UCSD-AML1 (cell line): ENCODE results near the gene CNTN2.

Experiments used
- DNase-seq: peaks from one replicate; lab custom pipeline; 2025; ENCODE audit not compliant: unreplicated experiment; lab: John Stamatoyannopoulos, UW

CNTN2 gene, protein sequence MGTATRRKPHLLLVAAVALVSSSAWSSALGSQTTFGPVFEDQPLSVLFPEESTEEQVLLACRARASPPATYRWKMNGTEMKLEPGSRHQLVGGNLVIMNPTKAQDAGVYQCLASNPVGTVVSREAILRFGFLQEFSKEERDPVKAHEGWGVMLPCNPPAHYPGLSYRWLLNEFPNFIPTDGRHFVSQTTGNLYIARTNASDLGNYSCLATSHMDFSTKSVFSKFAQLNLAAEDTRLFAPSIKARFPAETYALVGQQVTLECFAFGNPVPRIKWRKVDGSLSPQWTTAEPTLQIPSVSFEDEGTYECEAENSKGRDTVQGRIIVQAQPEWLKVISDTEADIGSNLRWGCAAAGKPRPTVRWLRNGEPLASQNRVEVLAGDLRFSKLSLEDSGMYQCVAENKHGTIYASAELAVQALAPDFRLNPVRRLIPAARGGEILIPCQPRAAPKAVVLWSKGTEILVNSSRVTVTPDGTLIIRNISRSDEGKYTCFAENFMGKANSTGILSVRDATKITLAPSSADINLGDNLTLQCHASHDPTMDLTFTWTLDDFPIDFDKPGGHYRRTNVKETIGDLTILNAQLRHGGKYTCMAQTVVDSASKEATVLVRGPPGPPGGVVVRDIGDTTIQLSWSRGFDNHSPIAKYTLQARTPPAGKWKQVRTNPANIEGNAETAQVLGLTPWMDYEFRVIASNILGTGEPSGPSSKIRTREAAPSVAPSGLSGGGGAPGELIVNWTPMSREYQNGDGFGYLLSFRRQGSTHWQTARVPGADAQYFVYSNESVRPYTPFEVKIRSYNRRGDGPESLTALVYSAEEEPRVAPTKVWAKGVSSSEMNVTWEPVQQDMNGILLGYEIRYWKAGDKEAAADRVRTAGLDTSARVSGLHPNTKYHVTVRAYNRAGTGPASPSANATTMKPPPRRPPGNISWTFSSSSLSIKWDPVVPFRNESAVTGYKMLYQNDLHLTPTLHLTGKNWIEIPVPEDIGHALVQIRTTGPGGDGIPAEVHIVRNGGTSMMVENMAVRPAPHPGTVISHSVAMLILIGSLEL

DNA sequence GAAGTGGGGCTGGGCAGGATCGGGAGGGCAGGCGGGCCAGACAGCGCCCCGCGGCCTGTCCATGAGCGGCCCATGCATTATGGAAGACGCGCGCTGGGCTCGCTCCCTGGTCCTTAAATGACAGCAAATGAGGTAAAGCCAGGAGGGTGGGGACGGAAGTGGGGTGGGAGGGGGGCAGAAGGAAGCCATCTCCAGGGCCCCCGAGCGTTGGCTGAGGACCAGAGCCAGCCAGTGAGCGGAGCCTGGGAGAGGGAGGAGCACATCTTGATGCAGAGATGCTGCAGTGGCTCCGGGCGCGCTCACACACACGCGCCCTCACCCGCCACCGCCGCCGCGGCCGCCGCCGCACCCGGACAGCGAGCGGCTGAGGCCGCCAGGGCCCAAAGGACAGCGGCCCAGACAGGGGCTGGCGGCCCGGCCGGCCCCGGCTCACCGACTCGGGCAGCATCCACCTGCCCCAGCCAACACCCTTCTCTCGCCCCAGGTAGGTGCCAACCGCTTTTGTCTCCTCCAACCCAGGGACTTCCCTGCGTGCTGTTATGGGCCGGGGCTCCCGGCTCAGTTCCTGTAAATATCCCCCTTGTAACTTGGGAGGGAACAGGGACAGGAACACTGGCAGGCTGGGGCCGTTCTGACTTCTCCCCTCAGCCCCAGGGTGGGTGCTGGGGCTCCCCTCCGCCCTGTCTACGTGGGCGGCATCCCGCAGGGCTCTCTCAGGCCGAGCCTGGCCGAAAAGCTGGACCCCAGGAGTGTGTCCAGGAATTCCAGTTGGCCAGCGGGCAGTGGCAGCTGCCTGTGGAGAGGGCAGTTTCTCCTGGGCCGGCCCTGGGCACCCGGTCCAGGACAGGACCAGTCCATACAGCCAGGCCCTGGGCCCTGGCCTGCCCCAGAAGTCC lies at the start of gene CNTN2:
Gene CNTN2 (plus strand): TSS at position 302 of the 896 bp plus-strand sequence. CDS start 9,974 bp downstream, outside the sequence.
- DNase-seq: no peak

DNA sequence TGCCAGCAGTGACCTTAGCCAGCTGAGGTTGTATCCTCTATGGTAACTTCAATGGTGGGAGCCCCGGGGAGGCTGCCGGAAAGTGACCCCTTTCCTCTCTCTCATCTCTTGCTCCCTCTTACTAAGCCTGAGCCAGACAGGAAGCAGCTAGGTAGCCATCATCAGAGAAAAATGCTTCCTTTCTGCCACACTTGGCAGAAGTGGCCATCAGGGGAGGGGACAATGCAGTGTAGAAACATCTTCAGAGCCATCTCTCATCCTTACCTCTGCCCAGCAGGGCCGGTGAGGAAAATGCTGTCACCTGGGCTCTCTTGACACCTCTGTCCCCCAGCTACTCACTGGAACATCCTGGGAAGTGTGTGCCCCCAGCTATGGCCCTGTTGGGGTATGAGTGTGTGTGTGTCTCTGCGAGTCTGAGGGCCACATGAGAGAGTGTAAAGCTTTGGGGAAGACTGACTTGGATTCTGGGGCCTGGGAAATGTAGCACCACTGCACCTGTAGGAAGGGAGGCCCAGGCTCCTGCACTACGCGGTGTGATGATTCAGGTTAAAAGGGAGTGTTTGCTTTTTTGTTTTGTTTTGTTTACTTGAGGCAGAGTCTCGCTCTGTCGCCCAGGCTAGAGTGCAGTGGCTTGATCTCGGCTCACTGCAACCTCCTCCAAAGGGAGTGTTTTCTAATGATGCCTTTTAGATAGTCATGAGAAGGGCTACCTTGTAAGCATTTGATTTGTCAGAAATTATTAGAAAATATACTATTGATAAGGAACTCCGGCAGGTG lies 48.7 kb upstream of the CNTN2 start:
- no peak for DNase-seq

DNA sequence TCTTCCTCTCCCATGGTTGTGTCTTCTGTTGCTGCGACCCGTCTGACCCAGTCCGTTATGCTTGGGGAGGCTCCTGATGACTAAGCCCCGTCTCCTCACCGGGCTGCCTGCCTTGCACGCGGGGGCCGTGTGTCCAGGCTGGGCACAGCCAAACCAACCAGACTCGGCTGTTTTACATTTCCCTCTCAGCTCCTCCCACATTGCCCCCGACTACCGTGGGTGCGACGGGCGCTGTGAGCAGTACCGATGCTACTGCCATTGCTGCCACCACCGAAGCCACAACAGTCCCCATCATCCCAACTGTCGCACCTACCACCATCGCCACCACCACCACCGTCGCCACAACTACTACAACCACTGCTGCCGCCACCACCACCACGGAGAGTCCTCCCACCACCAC lies 46.0 kb upstream of the CNTN2 start:
- no peak for DNase-seq

DNA sequence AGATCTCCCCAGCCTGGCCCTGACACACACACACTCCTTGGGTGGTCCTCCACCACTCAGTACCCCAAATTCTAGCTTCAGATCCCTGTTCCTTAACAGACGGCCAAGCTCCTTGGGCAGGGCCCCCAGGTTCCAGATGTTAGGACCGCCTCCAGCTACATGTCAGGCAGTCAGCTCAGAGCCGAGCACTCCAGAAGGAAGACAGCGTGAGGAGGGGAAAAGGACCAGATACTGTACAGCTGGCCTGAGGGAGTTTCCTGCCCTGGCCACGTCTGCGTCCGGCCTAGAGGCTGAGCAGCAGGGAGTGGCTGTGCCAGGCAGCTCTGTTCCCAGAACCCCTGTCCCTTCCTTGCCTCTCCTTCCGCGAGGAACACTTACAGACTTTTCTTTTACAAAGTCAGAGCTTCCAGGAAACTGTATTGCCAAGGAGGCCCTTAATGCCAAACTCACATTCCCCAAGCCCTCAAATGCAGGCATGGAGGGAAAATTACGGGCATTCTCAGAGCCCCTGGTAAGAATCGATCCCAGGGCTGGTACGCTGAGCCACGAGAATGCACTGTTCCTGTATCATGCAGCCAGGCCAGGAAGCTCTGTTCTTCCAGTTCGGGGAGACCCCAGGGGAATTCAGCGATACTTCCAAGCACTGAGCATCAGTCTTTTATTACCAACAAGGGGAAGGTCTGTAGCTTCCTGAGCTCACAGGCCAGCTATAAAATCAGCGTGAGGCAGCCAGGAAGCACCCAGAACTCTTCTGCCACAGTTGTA lies 45.2 kb upstream of the CNTN2 start:
- DNase-seq: peak; percentile 72

DNA sequence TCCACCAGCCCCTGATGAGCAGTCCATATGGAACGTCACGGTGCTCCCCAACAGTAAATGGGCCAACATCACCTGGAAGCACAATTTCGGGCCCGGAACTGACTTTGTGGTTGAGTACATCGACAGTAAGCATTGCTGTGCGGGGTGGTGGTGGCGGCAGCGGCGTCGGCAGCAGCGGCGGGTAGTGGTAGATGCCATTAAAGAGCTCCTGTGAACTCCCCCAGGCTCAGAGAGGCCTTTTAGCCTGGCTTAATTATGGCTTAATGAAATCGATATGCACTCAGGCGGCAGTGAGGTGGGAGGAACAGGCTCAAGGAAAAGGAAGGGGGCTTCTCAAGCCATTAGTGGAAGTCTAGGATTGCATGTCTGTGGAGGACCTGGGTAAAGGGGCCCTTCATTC lies 41.9 kb upstream of the CNTN2 start:
- no peak for DNase-seq

DNA sequence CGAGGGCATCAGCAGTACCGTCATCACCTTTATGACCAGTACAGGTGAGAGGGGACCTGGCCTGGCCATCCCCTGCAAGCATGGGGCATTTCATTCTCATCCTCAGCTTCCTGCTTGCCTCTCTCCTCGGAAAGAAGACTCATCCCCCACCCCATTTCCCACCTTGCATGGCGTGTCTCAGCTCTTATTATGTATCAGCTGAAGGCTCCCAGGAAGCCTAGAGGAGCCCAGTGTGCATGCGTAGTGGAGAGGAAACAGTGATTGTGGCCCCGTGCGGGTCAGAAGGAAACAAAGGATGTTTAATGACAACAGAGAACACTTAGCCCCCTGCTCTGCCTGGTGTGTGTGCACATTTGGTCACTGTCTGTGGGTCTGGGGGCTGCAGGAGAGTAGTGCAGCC lies 40.3 kb upstream of the CNTN2 start:
- DNase-seq: no peak

DNA sequence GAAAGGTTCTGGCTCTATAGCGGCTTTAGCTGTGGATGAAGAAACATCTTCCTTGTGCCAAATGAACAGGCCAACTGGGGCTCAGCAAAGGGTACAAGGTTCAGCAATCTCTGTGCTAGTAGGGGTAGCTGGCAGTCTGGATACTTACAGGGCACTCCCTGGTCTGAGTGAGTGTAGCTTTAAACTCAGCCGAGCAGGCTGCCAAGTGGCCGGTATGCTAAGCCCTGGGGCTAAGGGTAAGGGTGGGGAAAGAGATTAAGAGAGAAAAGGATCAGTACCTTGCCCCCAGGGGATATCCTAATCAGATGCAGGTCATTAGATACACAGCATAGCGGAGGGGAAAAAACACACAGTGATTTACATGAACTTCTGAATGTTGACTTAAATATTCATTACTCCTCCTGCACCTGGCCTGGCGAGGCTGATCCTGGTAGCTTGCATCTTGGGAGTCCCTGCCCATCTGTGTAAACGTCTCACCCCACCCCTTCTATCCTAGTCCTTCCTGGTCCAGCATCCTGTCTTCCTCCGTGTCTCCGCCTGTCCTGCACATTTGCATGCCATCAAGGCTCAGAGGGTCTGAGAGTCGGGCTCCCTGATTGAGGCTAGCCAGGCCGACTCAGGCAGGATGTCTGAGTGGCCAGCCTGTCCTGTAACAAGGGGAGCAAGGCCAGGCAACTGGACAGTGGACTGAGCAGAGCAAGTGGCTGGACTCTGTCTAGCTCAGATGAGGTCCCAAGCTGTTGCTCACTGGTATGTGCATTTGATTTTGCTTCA lies 39.5 kb upstream of the CNTN2 start:
- no peak for DNase-seq

DNA sequence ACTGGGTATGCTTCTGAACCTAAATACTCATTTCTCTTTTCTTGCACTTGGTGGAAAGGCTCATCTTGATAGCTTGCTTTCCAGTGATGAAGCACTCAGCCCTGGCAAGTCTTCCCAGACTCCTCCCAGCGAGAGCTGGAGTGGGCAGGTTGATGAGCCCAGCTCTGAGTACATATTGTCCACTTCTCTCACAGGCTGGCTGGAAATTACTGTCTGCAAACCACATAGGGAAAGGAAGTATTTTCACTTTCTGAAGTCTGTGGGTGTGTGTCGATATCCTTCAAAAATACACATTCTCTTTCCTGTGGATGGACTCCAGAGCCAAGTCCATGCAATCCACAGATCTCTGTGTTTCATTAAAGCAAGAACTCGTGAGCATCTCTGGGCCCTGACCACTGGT lies 38.7 kb upstream of the CNTN2 start:
- DNase-seq: no peak

DNA sequence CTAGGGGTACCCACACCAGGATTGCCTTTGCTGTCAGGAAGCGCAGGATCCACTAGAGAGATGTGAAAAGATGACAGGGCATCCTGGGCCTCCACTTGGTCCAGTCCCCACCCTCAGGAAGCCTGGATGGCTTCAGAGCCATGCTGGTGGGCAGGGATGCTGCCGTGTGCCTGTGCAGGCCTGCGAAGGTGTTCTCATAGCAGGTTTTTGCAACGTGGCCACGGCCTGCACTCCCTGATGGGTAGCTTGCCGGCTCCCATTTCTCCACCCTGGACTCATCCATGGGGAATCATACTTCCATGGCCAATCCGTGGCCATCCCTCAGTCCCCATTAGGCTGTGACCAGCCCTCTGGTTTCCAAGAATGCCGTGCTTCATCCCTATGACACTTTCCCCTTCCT lies 34.1 kb upstream of the CNTN2 start:
- no peak for DNase-seq

DNA sequence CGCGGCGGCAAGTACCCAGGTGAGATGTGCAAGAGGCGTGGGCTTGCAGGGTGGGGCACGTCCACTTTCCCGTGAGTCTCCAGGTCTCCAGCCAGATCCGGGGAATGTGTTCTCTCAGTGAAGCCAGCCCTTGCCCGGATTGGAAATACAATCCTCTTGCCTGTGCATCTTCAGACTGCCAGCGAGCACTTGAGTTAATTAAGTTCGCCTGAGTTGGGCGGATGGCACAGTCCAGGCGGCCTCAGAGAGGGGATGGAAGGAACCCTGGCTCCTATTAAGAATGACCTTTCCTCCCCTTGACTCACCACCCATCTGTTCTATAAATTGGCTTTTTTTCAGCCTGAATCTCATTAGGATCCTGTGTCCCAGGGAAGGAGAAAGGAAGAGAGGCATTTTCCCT lies 33.3 kb upstream of the CNTN2 start:
- DNase-seq: no peak

DNA sequence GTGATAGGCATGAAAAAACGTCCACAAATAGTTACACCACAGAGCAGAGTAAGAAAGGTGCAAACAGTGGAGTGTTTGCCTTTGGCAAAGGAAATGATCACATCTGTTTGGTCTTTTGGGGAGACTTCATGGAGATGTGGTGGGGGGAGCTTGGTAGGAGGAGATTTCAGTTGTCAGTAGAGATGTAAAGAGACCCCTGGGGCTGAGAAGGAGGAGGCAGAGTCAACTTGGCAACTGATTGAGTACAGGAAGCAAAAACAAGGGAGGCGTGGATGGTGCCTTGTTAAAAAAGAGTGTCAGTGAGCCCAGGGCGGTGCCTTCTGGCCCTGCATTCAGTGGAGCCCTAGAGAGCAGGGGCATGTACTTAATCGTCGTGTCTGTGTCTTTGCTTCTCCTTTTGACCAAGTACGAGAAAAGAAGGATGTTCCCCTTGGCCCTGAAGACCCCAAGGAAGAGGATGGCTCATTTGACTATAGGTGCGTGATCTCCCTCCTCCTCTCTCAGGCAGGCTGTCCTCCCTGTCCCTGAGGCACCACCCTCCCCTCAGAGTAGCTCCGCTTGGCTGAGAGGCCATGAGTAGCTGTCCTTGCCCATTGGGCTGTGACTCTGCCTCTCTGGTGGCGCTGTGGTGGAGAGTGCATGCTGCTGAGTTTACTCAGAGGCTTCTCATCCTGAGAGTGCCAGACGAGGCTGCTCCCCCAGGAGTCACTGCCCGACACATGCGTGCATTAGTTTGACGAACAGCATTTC lies 30.4 kb upstream of the CNTN2 start:
- DNase-seq: no peak

DNA sequence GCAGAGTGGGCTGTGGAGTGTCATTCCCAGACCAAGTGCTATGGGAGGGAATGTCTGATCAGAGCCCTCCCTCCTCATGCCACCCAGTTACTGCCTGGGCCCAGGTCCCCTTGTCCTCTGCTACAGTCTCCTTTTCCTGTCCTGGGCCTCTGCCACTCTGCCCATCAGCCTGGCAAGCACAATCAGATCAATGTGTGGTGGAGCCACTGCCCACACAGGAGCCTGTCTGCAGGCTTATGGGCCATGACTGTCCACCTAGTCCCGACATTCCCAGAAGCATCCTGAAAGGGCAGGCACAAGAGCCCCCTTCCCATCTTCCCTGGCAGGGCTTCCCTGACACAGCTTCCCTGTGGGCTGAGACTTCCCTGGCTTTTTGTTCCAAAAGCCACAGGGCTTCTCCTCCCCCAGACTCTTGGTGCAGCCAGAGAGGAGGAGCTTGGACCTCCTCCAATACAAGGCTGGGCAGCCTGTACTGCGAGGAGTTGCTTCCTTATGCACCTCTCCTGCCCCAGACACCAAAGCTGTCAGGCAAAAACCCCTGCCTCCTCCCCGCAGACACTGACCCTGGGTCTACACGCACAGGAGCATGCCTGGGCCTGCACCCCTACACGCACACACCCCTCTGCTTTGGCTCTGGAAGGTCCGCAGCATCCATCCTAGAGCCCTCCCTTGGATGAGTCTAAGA lies 29.2 kb upstream of the CNTN2 start:
- DNase-seq: peak; percentile 32

DNA sequence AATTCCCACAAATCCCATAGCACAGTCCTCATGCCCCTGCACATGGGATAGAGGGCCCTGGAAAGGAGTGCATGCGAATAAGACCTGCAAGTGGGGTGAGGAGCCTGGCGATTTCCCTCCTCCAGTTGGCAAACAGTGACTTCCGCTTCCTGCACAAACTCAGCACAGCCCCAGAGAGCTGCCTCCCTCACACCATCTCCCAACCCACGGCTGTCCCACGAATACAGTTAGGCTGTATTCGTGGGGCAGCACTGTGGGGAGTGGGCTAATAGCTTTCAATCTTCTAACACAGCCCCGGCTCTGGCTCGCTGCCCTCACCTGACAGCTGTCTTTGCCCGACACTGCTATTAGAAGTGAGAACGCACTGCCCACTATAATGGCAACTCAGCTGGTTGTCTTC lies 28.2 kb upstream of the CNTN2 start:
- peak; percentile 22 for DNase-seq

DNA sequence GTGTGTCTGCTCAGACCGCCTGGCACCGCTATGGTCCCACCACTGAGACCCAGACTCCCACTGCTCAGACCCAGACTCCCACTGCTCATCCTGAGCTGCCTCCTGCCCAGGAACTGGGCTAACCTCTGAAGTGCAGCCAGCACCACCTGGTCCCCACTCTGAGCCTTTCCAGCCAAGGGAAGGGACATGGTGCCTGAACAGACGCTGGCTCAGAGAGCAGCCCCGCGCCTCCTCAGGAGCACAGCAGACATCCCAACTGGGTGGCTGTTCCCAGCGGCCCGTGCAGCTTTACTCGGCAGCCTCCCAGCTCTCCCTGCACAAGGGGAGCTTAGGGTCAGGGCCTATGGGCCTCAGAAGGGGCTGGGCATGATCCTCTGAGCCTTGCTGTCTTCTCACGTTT lies 27.8 kb upstream of the CNTN2 start:
- no peak for DNase-seq

DNA sequence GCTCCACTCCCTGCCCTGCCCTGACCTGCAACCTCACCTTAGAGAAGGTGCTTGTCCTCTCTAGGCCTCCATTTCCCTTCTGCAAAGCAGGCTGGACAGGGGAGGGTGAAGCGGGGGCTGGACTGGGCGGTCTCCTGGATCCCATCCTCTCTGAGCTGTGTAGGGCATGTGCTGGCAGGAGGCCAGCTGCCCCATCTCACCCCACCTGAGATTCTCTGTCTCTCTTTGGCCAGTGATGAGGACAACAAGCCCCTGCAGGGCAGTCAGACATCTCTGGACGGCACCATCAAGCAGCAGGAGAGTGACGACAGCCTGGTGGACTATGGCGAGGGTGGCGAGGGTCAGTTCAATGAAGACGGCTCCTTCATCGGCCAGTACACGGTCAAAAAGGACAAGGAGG lies 26.9 kb upstream of the CNTN2 start:
- DNase-seq: no peak

DNA sequence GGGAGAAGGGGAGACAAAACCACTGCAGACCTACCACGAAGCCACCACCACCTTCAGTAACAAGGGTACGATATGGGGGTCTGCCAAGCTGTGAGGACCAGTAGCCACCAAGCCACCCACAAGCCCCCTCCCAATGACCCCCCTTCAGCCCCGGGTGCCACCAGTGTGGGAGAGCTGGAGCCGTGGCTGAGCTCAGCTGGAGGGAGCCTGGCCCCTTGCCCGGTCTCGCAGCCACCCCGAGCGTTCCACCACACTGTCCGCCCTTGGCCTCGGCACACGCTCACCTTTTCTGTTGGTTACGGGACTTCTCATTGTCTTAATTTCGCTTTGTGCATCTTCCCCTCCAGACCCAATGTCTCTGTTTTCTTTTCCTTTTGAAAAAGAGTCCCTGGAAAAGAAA lies 26.4 kb upstream of the CNTN2 start:
- no peak for DNase-seq

DNA sequence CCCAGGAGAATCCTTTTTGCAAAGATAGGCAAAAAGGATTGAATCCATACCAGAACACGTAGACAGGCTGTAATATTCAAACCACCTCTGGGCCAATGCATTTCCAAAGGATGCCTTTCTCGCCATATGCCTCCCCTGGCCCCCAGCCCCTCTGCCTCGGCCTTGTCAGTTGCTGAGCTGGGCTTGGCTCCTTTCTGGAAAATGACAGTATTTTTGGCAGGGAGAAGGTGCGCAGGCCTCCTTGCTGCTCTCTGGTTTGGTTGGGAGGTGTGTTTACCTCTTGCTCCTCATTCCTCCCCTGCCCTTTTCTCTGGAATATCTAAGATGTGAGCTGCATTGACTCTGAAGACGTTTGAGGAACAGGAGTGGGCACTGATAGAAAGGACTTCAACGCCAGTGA lies 26.0 kb upstream of the CNTN2 start:
- DNase-seq: no peak
